ENCODE measurements around the gene HIGD1B.
"Not testable (repeated sequence)": the region's sequence is repeated elsewhere in the genome, so short reads cannot be mapped to it uniquely, and the experiment has no call there.

The HIGD1B gene

DNA sequence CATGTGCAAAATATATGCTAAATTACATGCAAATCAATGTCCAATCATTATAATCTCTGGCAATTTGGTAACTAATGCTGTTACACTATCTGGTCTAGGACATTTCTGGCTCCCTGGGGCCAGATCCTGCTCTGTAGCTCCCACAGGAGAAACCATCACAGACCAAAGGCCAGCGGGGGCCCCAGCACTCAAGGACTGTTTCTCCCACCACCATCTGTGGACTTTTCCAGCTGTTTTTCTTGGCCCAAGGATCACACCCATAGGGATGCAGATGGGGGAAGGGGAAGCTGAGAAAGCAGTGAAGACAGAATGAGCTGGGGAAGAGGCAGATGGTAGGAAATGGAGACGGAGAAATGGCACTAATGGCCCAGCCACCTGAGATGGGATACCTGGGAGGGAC, at the start of gene HIGD1B:
HIGD1B (plus strand) TSS at position 298 of the 400 bp plus-strand sequence. CDS start 270 bp downstream, outside the sequence.
- Histone ChIP-seq H3K4me1 (ENCODE audit: control insufficient read depth in 1 of 2, insufficient read depth in 2 of 2, low read length in 2 of 2) (peaks cover 0 to 8% of the 10 kb centered on the region in 2 donors), H3K27me3 (ENCODE audit: low read depth, low read length) (no peaks in the 10 kb centered on the region), H3K27ac (ENCODE audit: low read length) (no peak within 1 kb of the TSS), H3K4me3 (ENCODE audit: low read depth in 1 of 2, low read length in 2 of 2) (no peak within 1 kb of the TSS), H3K36me3 (ENCODE audit: control insufficient read depth in 1 of 2, insufficient read depth in 2 of 2, low read length in 2 of 2) (peaks cover 10 to 28% of the 10 kb centered on the region in 2 donors), H3K9me3 (ENCODE audit: control insufficient read depth in 1 of 2, low read length in 2 of 2) (no peaks in the 10 kb centered on the region)

DNA sequence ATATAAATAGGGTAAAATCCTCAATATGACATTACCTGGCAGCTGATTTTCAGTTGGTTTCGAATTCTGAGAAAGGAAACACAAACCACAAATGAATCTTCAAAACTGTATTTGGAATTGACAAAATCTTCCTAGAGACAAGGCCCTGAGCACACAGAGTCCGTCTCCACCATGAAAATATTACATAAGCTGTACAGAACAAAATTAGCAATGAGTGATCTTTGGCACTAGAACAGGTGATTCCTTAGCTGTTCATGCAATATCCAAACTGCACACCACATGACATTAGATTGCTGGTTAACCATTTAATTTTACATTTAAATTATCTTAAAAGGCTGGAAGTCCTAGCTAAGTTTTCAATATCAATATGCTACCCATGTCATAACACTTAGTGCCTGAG, 49.3 kb upstream of the HIGD1B start:
- Histone ChIP-seq H3K4me3 (ENCODE audit: low read depth in 1 of 2, low read length in 2 of 2) (no peak overlapping the region), H3K9me3 (ENCODE audit: control insufficient read depth in 1 of 2, low read length in 2 of 2) (no peaks in the 10 kb centered on the region), H3K27me3 (ENCODE audit: low read depth, low read length) (no peaks in the 10 kb centered on the region), H3K4me1 (ENCODE audit: control insufficient read depth in 1 of 2, insufficient read depth in 2 of 2, low read length in 2 of 2) (peaks cover 0 to 21% of the 10 kb centered on the region in 2 donors), H3K27ac (ENCODE audit: low read length) (peak overlapping the region; percentile 70), H3K36me3 (ENCODE audit: control insufficient read depth in 1 of 2, insufficient read depth in 2 of 2, low read length in 2 of 2) (no peaks in the 10 kb centered on the region)

DNA sequence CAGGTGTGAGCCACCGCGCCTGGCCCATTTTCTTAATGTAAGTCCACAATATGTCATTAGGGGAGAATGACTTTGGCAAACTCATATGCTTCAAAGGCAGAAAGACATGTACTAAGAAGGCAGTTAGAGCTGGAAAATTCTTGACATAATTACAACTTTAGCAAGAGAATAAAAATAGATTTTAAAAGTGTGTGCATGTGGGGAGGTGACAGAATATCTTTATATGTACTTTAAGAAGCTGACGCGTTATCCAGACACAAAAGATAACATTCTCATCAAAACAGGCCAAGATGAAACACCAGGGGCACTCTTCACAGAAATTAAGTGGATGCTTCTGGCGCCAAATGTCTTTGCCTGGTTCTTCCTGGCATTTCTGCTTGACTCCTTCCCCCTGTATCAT, 45.8 kb upstream of the HIGD1B start:
- Histone ChIP-seq H3K4me3 (ENCODE audit: low read depth in 1 of 2, low read length in 2 of 2) (no peak overlapping the region), H3K4me1 (ENCODE audit: control insufficient read depth in 1 of 2, insufficient read depth in 2 of 2, low read length in 2 of 2) (peaks cover 7 to 31% of the 10 kb centered on the region in 2 donors), H3K27ac (ENCODE audit: low read length) (peak overlapping the region; percentile 92), H3K36me3 (ENCODE audit: control insufficient read depth in 1 of 2, insufficient read depth in 2 of 2, low read length in 2 of 2) (no peaks in the 10 kb centered on the region), H3K27me3 (ENCODE audit: low read depth, low read length) (no peaks in the 10 kb centered on the region), H3K9me3 (ENCODE audit: control insufficient read depth in 1 of 2, low read length in 2 of 2) (no peaks in the 10 kb centered on the region)

DNA sequence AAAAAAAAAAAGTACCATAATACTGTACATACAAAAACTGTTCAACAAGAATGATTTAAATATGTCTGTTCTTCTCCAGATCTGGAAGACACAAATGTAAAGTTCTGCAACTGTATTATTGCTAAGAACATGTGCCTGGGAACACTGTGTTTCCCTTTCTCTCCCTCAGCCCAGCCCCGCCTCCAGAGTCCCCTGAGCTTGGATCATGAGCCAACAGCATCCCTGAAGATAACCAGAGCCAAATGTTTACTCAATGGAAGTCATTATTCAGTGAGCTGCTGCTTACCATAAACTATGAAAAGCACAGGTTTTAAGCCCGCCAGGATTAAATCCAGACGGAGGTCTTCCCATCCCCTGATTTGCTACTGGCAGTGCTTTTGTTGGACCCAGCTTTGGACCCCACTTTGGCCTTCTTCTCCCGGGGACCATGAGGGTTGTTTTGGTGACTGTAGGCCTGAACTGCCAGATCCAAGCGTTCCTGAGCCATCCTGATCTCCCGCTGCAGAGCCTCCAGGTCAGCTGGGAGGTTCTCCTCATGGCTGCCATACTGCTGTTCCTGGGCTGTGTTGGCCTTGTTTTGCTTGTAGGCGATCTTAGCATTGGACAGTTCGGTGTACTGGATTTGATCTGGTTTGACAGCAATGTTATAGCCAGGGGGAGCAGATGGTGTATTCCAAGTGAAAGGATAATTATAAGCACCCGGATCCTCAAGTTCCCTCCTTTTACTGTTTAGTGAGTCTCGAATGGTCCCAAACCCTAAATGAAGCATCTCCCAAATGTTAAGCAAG, 43.2 kb upstream of the HIGD1B start:
- H3K27ac ChIP-seq (ENCODE audit: low read length), result peak overlapping the region; percentile 82
- no peaks in the 10 kb centered on the region for H3K27me3 ChIP-seq (ENCODE audit: low read depth, low read length)
- no peaks in the 10 kb centered on the region for H3K36me3 ChIP-seq (ENCODE audit: control insufficient read depth in 1 of 2, insufficient read depth in 2 of 2, low read length in 2 of 2)
- H3K9me3 ChIP-seq (ENCODE audit: control insufficient read depth in 1 of 2, low read length in 2 of 2), result no peaks in the 10 kb centered on the region
- H3K4me1 ChIP-seq (ENCODE audit: control insufficient read depth in 1 of 2, insufficient read depth in 2 of 2, low read length in 2 of 2), result peaks cover 7 to 36% of the 10 kb centered on the region in 2 donors
- no peak overlapping the region for H3K4me3 ChIP-seq (ENCODE audit: low read depth in 1 of 2, low read length in 2 of 2)

DNA sequence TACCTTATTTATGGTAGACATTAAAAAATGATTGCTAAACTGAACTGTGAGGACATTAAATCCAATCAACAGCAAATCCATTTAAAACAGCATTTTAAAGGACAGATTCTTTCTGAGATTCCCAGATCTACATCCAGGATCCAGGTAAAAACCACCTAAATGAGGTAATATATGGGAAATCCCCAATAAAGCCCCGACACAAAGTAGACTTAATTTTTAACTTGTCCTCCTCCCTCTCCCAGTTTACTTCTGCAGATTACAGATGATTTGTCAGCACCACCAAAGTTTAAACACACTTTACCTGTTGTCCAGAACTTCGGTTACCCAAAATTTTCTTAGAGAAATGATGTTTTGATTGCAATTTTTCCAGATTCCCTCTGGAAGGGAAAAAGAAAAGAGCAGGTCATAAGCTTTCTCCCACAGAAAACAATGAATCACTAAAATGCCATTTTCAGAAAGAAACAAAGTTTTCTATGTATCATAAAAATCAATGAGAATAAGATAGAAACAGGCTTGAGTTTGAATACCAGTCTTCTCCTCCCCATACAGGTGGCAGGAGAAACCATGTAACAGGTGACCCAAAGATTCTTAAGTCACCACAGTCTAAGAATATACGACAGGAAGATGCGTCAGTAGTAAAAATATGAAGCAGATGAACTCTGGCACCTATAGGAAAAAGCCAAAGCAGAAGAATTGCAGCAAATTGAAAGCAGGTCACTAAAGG, 40.4 kb upstream of the HIGD1B start:
- H3K36me3 ChIP-seq (ENCODE audit: control insufficient read depth in 1 of 2, insufficient read depth in 2 of 2, low read length in 2 of 2), result no peaks in the 10 kb centered on the region
- H3K27me3 ChIP-seq (ENCODE audit: low read depth, low read length), result no peaks in the 10 kb centered on the region
- no peak overlapping the region for H3K4me3 ChIP-seq (ENCODE audit: low read depth in 1 of 2, low read length in 2 of 2)
- H3K27ac ChIP-seq (ENCODE audit: low read length), result peak overlapping the region; percentile 22
- H3K9me3 ChIP-seq (ENCODE audit: control insufficient read depth in 1 of 2, low read length in 2 of 2), result no peaks in the 10 kb centered on the region
- peaks cover 7 to 36% of the 10 kb centered on the region in 2 donors for H3K4me1 ChIP-seq (ENCODE audit: control insufficient read depth in 1 of 2, insufficient read depth in 2 of 2, low read length in 2 of 2)

DNA sequence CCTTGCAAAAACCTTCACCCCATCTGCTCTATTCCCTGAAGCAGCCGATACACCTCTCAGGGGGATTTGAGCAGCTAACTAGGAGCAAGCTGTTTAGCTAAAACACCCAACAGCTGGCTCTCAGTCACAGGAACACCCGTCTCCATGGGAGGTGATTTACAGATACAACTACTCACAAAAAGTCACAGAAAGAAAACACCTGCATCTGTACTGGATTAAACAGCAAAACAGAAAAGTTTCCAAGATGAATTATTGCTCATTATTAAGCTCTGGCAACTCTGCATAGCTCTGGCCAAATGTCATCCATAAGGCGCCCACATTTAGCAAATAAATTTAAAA, 39.9 kb upstream of the HIGD1B start:
- no peak overlapping the region for H3K4me3 ChIP-seq (ENCODE audit: low read depth in 1 of 2, low read length in 2 of 2)
- H3K4me1 ChIP-seq (ENCODE audit: control insufficient read depth in 1 of 2, insufficient read depth in 2 of 2, low read length in 2 of 2), result peaks cover 7 to 34% of the 10 kb centered on the region in 2 donors

DNA sequence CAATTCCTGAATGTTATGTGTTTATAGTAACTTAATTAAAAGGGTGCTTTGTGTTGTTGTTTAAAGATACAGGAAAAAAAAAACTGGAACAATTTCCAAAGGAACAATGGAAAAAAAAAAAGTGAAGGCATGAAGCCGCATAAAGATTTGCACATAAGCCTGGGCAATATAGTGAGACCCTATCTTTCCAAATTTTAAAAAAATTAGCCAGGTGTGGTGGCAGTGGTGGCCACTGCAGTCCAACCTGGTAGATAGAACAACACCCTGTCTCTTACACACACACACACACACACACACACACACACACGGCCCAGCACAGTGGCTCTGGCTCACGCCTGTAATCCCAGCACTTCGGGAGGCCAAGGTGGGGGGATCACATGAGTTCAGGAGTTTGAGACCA, 39.5 kb upstream of the HIGD1B start:
- H3K27ac ChIP-seq (ENCODE audit: low read length), result peak overlapping the region; percentile 22
- no peaks in the 10 kb centered on the region for H3K9me3 ChIP-seq (ENCODE audit: control insufficient read depth in 1 of 2, low read length in 2 of 2)
- no peak overlapping the region for H3K4me3 ChIP-seq (ENCODE audit: low read depth in 1 of 2, low read length in 2 of 2)
- H3K4me1 ChIP-seq (ENCODE audit: control insufficient read depth in 1 of 2, insufficient read depth in 2 of 2, low read length in 2 of 2), result peaks cover 7 to 30% of the 10 kb centered on the region in 2 donors
- H3K36me3 ChIP-seq (ENCODE audit: control insufficient read depth in 1 of 2, insufficient read depth in 2 of 2, low read length in 2 of 2), result no peaks in the 10 kb centered on the region
- H3K27me3 ChIP-seq (ENCODE audit: low read depth, low read length), result no peaks in the 10 kb centered on the region

More for the DNA sequence above, 39.9 kb upstream of the HIGD1B start:
- Histone ChIP-seq H3K36me3 (ENCODE audit: control insufficient read depth in 1 of 2, insufficient read depth in 2 of 2, low read length in 2 of 2) (no peaks in the 10 kb centered on the region), H3K9me3 (ENCODE audit: control insufficient read depth in 1 of 2, low read length in 2 of 2) (no peaks in the 10 kb centered on the region), H3K27me3 (ENCODE audit: low read depth, low read length) (no peaks in the 10 kb centered on the region), H3K27ac (ENCODE audit: low read length) (peak overlapping the region; percentile 22)

DNA sequence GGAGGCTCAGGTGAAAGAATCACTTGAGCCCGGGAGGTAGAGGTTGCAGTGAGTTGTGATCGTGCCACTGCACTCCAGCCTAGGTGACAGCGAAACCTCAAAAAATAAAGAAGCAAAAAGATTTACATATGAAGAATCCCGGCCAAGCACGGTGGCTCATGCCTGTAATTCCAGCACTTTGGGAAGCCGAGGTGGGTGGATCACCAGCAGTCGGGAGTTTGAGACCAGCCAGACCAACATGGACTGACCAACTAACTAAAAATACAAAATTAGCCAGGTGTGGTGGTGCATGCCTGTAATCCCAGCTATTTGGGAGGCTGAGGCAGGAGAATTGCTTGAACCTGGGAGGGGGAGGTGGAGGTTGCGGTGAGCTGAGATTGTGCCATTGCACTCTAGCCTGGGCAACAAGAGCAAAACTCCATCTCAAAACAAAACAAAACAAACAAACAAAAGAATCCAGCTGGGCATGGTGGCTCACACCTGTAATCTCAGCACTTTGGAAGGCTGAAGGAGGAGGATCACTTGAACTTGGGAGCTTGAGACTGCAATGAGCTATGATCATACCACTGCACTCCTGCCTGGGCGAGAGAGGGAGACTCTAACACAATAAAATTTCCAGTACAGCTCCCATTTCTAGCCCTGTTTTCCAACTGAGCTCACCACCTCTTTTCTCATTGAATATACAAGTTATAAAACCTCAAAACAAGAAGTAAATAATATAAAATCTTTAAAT, 38.9 kb upstream of the HIGD1B start:
- H3K4me3 ChIP-seq (ENCODE audit: low read depth in 1 of 2, low read length in 2 of 2); H3K27ac ChIP-seq (ENCODE audit: low read length); H3K27me3 ChIP-seq (ENCODE audit: low read depth, low read length); H3K9me3 ChIP-seq (ENCODE audit: control insufficient read depth in 1 of 2, low read length in 2 of 2); H3K36me3 ChIP-seq (ENCODE audit: control insufficient read depth in 1 of 2, insufficient read depth in 2 of 2, low read length in 2 of 2): not testable (repeated sequence)
- peaks cover 3 to 25% of the 10 kb centered on the region in 2 donors for H3K4me1 ChIP-seq (ENCODE audit: control insufficient read depth in 1 of 2, insufficient read depth in 2 of 2, low read length in 2 of 2)

DNA sequence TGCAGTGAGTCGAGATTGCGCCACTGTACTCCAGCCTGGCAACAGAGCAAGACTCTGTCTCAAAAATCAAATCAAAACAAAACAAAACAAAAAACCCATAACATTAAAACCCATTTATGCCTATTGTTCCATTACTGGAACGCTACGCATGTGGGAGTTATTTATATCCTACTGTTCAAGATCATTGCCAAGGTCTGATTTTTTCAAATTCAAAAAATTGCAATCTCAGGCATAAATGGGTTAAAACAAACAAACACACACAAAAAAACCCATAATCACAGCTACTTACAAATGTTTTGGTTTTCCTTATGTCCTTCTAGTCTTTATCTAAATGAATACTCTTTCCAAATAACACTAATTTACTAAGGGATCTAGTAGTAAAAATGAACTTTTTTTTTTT, 35.4 kb upstream of the HIGD1B start:
- peak overlapping the region; percentile 23 for H3K27ac ChIP-seq (ENCODE audit: low read length)
- H3K4me3 ChIP-seq (ENCODE audit: low read depth in 1 of 2, low read length in 2 of 2), result no peak overlapping the region
- H3K9me3 ChIP-seq (ENCODE audit: control insufficient read depth in 1 of 2, low read length in 2 of 2), result no peaks in the 10 kb centered on the region
- H3K4me1 ChIP-seq (ENCODE audit: control insufficient read depth in 1 of 2, insufficient read depth in 2 of 2, low read length in 2 of 2), result peaks cover 0 to 5% of the 10 kb centered on the region in 2 donors
- H3K36me3 ChIP-seq (ENCODE audit: control insufficient read depth in 1 of 2, insufficient read depth in 2 of 2, low read length in 2 of 2), result no peaks in the 10 kb centered on the region
- H3K27me3 ChIP-seq (ENCODE audit: low read depth, low read length), result no peaks in the 10 kb centered on the region

DNA sequence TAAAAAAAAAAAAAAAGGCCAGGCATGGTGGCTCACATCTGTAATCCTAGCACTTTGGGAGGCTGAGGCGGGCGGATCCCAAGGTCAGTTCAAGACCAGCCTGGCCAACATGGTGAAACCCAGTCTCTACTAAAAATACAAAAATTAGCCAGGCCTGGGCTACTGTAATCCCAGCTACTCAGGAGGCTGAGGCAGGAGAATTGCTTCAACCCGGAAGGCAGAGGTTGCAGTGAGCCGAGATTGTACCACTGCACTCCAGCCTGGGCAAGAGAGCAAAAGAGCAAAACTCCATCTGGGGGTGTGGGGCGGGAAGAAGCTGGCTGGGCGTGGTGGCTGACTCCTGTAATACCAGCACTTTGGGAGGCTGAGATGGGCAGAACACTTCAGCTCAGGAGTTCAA, 29.2 kb upstream of the HIGD1B start:
- not testable (repeated sequence) for H3K36me3 ChIP-seq (ENCODE audit: control insufficient read depth in 1 of 2, insufficient read depth in 2 of 2, low read length in 2 of 2); H3K4me3 ChIP-seq (ENCODE audit: low read depth in 1 of 2, low read length in 2 of 2); H3K9me3 ChIP-seq (ENCODE audit: control insufficient read depth in 1 of 2, low read length in 2 of 2); H3K4me1 ChIP-seq (ENCODE audit: control insufficient read depth in 1 of 2, insufficient read depth in 2 of 2, low read length in 2 of 2); H3K27me3 ChIP-seq (ENCODE audit: low read depth, low read length); H3K27ac ChIP-seq (ENCODE audit: low read length)

DNA sequence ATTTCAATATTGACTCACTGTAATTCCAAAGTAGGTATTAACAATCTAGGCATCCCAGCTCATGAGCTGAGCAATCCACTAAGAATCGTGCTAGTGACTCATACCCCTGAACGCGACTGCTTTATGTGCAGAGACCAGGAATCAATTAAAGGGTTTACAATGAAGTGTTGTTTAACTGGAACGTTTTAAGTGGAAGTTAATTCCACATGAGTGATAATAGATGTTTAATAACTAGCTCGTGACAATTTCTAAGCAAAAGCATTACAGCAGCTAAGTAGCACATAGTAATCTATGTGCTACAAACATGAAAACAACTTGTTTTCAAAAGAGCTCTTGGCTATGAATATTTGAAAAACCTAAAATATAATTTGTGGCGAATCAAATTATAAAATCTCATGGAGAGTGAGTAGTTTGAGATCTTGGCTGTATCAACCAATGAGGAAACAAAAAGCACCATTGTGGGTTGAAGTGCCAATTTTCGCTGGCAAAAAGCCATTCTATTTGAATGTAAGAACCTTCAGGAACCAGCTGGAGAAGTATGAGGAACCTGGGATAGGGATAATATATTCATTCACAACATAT, 27.0 kb upstream of the HIGD1B start:
- Histone ChIP-seq H3K36me3 (ENCODE audit: control insufficient read depth in 1 of 2, insufficient read depth in 2 of 2, low read length in 2 of 2) (no peaks in the 10 kb centered on the region), H3K27me3 (ENCODE audit: low read depth, low read length) (no peaks in the 10 kb centered on the region), H3K27ac (ENCODE audit: low read length) (peak overlapping the region; percentile 80), H3K4me3 (ENCODE audit: low read depth in 1 of 2, low read length in 2 of 2) (no peak overlapping the region), H3K9me3 (ENCODE audit: control insufficient read depth in 1 of 2, low read length in 2 of 2) (no peaks in the 10 kb centered on the region), H3K4me1 (ENCODE audit: control insufficient read depth in 1 of 2, insufficient read depth in 2 of 2, low read length in 2 of 2) (no peaks in the 10 kb centered on the region)
